Femur (tissue), 1 donor: Measurements from ENCODE around the gene SBF2.

Experiments used
- DNase-seq: peaks from one replicate; pipeline ENCODE4 v3.0.0-alpha.2; 2017

Gene SBF2

GRCh38 chr11:9831122-9831521, 462.9 kb downstream of the SBF2 start:
- no peak for DNase-seq

GRCh38 chr11:9827708-9828107, 466.3 kb downstream of the SBF2 start:
- DNase-seq = no peak

- no peak for DNase-seq
Measured at GRCh38 chr11:9826390-9826789, 467.6 kb downstream of the SBF2 start.

- DNase-seq = no peak
Measured at GRCh38 chr11:9825895-9826294, 468.1 kb downstream of the SBF2 start.

GRCh38 chr11:9825315-9825714, 468.7 kb downstream of the SBF2 start:
- no peak for DNase-seq

- DNase-seq = no peak
Measured at GRCh38 chr11:9823887-9824385, 470.1 kb downstream of the SBF2 start.

GRCh38 chr11:9823439-9823838, 470.6 kb downstream of the SBF2 start:
- no peak for DNase-seq

- DNase-seq = no peak
Measured at GRCh38 chr11:9821008-9821752, 472.8 kb downstream of the SBF2 start.

- no peak for DNase-seq
Measured at GRCh38 chr11:9820260-9820659, 473.8 kb downstream of the SBF2 start.

GRCh38 chr11:9817191-9817590, 476.8 kb downstream of the SBF2 start:
- no peak for DNase-seq

- DNase-seq = peak; percentile 28
Measured at GRCh38 chr11:9815486-9816136, 478.4 kb downstream of the SBF2 start.

GRCh38 chr11:9814108-9814507, 479.9 kb downstream of the SBF2 start:
- no peak for DNase-seq

GRCh38 chr11:9808943-9809342, 485.1 kb downstream of the SBF2 start:
- no peak for DNase-seq

GRCh38 chr11:9806946-9807687, 486.9 kb downstream of the SBF2 start:
- DNase-seq = no peak

GRCh38 chr11:9804419-9804902, 489.6 kb downstream of the SBF2 start:
- no peak for DNase-seq

- DNase-seq = peak; percentile 70
Measured at GRCh38 chr11:9803685-9804418, 490.2 kb downstream of the SBF2 start.

GRCh38 chr11:9802291-9802861, 491.6 kb downstream of the SBF2 start:
- no peak for DNase-seq

GRCh38 chr11:9799886-9800285, 494.1 kb downstream of the SBF2 start:
- DNase-seq = no peak

- DNase-seq = no peak
Measured at GRCh38 chr11:9797300-9797699, 496.7 kb downstream of the SBF2 start.

GRCh38 chr11:9796854-9797253, 497.2 kb downstream of the SBF2 start:
- DNase-seq = no peak

- DNase-seq = no peak
Measured at GRCh38 chr11:9796266-9796665, 497.8 kb downstream of the SBF2 start.

- no peak for DNase-seq
Measured at GRCh38 chr11:9790703-9791102, 503.3 kb downstream of the SBF2 start.
